Right lobe of liver (tissue), 4 donors: ENCODE measurements around the gene PTPRN2.

ENCODE experiments used
- POLR2A ChIP-seq: fragments of 450-650 bp; IDR thresholded peaks from one replicate; pipeline ENCODE4 v1.6.1; 2017; ENCODE audit warnings: antibody characterized with exemption, mild to moderate bottlenecking
- TF ChIP-seq, protein P1 (sequence below), 4 donors: fragments of 200-600 bp in 3 of 4; fragments of 450-650 bp in 1 of 4; IDR thresholded peaks; one replicate each; pipeline versions ENCODE4 v1.5.1 to v1.8.0; 2016 to 2022; ENCODE audit warnings: antibody characterized with exemption in 4 of 4, mild to moderate bottlenecking in 2 of 4
- donor health status: DM: no; HTN: no; CAD: no.
- donor health status: DM: no; HTN: no; CAD: no.
- donor health status: DM: no; HTN: yes; CAD: no.

GRCh38 chr7:157548691-157549303 lies 1038.8 kb downstream of the PTPRN2 start:
- TF ChIP-seq, protein P1, sequence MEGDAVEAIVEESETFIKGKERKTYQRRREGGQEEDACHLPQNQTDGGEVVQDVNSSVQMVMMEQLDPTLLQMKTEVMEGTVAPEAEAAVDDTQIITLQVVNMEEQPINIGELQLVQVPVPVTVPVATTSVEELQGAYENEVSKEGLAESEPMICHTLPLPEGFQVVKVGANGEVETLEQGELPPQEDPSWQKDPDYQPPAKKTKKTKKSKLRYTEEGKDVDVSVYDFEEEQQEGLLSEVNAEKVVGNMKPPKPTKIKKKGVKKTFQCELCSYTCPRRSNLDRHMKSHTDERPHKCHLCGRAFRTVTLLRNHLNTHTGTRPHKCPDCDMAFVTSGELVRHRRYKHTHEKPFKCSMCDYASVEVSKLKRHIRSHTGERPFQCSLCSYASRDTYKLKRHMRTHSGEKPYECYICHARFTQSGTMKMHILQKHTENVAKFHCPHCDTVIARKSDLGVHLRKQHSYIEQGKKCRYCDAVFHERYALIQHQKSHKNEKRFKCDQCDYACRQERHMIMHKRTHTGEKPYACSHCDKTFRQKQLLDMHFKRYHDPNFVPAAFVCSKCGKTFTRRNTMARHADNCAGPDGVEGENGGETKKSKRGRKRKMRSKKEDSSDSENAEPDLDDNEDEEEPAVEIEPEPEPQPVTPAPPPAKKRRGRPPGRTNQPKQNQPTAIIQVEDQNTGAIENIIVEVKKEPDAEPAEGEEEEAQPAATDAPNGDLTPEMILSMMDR (IDR thresholded peaks at IDR 0.05), result no peak
- no peak for TF ChIP-seq POLR2A
